Peyer's patch (tissue), 4 donors: ENCODE data around the gene RNF217.

ENCODE experiments used
- POLR2A ChIP-seq, 2 donors: fragments of 450-650 bp; IDR thresholded peaks; one replicate each; pipeline ENCODE4 v1.5.1; 2017; ENCODE audit warnings: antibody characterized with exemption in 2 of 2, mild to moderate bottlenecking in 2 of 2, moderate library complexity in 2 of 2
- TF ChIP-seq, protein P1 (sequence below), 6 experiments: fragments of 450-650 bp in 4 of 6; fragments of 200-600 bp in 2 of 6; sonication (generic) in 1 of 6; IDR thresholded peaks; one replicate each; pipeline ENCODE4 v1.5.1; 2017 to 2019; ENCODE audit warnings: antibody characterized with exemption in 6 of 6, mild to moderate bottlenecking in 3 of 6, moderate library complexity in 1 of 6

DNA sequence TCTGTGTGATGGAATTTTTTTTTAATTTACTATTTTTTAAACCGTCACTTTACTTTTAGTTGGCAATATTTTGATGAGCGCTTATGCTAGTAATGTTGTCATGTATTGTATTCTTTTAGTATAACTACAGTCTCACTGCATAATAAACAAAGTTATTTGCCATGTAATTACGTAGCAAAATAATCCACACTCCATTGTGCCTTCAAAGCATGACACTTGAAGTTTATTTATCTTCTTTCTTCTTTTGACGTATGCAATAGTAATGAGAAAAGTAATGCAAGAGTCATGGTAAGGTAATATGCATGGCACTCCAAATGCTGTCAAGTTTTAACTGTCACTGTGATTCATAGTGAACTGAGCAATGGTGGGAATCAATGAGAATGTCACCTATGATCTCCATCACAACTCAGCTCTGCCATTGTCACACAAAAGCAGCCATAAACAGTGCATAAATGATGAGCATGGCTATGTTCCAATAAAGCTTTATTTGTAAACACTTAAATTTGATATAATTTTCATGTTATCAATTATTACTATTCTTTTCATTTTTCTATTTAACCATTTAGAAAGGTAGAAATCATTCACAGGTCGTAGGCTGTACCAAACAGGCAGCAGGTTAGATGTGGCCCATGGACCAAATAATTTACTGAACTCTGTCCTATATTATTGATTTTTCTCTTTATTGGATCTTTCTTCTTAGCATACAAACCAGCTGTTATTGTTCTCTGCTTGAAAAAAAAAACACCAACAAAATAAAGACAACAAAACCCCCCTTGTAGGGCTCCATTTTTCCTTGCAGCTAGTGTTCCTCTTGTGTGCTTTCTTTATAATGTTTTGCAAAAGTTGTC lies 27.1 kb downstream of the RNF217 start:
- TF ChIP-seq, protein P1, sequence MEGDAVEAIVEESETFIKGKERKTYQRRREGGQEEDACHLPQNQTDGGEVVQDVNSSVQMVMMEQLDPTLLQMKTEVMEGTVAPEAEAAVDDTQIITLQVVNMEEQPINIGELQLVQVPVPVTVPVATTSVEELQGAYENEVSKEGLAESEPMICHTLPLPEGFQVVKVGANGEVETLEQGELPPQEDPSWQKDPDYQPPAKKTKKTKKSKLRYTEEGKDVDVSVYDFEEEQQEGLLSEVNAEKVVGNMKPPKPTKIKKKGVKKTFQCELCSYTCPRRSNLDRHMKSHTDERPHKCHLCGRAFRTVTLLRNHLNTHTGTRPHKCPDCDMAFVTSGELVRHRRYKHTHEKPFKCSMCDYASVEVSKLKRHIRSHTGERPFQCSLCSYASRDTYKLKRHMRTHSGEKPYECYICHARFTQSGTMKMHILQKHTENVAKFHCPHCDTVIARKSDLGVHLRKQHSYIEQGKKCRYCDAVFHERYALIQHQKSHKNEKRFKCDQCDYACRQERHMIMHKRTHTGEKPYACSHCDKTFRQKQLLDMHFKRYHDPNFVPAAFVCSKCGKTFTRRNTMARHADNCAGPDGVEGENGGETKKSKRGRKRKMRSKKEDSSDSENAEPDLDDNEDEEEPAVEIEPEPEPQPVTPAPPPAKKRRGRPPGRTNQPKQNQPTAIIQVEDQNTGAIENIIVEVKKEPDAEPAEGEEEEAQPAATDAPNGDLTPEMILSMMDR (IDR thresholded peaks at IDR 0.05), result no peak
- no peak for TF ChIP-seq POLR2A (IDR thresholded peaks at IDR 0.05)
